Activated T-helper 1 cell treated with anti-CD3 and anti-CD28 coated beads, Interleukin-2, amount 50 U/mL, for 16 hours (primary cell): ENCODE data around the gene KLC1.
A peak's percentile ranks its signal among the peaks of the same experiment; 100 is the strongest.

Source experiments
- DNase-seq, 2 donors: peaks; one replicate each; pipeline ENCODE4 v3.0.0-alpha.2; 2020; ENCODE audit warnings: low read depth in 1 of 2, low spot score in 1 of 2

Gene KLC1

GRCh38 chr14:103702497-103703432 is 73.8 kb downstream of the KLC1 start:
- no peak for DNase-seq

GRCh38 chr14:103703433-103704385 is 74.7 kb downstream of the KLC1 start:
- DNase-seq: no peak

DNA sequence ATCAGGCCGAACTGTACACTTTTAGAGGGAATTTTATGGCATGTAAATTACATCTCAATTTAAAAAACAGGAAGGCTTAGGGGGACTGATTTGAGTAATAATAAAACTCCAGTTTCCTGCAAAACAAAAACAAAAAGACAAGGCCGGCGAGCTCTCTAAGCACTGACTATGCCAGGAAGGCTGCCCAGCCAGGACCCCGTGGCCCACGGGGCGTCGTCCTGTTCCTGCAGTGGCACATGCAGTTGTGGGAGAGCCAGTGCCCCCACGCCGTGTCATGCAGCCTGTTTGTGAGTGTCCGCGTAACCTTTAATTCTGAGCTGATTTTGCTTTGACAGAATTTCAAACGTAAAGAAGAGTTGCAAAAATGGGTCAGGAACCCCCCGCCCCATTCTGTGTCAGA is 75.7 kb downstream of the KLC1 start:
- no peak for DNase-seq

DNA sequence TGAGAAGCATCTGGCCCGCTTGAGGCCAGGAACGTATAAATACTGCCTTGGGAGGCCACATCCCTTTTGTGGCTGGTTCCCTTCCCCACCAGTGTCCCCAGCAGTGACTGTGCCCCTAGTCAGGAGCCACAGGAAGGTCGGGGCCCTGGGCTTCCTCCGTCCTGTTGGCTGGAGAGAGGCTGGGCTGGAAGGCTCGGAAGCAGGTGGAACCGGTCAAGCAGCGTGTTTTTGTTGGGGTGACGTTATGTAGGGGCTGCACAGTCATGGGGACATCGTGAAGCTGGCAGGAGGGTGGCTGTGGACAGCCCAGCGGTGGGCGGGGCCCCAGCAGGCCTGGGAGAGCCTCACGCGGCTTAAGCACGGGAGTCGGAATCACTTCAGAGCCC is 76.1 kb downstream of the KLC1 start:
- DNase-seq: no peak

DNA sequence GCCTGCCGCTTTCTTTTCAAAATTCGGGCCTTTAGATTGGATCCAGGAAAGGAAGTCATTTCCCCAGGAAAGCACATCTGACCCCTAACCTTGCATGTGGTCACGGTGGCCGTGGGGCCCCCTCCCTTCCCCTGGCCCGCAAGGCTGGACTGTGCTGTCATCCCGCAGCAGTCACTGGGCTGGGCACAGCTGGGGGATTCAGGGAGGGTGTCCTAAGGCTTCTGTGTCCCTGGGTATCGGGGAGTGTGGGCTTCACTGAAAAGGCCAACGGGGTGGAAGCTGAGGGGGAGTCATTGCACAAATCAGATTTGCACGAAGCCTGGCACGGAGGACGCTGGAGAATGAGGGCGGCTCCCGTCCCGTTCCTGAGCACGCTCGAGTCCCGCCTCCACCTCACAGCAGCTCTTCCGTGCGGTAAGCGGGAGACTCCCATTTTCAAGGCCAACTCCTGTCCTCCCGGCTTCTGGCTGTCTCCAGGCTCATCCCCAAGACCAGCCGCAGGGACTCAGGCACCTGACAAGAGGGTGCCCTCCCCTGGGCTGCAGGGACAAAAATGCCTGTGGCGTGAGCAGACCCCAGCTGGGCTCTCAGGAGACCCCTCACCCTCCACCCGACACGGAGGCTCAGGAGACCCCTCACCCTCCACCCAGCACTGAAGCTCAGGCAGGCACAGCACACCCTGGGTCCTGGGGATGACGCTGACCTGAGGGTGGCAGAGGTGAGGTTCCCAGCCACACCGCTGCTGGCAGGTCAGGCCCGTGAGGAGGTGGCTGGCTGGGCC is 76.7 kb downstream of the KLC1 start:
- no peak for DNase-seq

DNA sequence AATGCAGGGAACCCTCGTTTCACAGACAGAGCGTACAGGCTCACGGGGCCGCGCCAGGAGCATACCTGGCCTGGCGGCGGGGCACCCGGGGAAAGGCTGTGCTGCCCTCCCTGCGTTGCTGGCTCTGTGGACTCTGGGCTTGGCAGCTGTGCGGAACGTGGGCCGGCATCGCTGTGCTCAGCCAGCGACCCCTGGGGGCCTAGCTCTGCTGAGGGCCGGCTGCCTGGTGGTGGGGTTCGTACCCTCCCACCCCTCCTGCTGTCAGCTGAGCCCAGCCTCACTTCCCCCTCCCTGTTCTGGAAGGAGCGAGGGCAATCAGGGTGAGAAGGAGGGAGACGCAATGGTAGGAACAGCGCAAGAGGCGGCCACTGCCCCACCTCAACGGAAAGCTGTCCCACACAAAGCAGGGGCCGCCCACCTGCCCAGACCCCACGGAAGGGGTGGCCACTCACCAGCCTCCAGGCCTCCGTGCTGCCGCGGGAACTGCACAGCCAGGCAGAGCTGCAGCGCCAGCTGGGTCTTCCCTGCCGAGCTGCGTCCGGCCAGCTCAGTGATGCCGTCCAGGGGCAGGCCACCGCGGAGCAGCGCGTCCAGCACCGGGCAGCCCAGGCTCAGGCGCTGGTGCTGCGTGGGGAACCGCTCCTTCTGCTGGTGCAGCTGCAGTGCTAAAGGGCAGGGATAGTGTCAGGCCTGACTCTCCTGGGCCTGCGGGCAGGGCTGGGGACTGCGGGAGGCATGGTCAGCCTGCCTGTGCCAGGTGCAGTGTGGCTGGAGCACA is 77.7 kb downstream of the KLC1 start:
- no peak for DNase-seq

DNA sequence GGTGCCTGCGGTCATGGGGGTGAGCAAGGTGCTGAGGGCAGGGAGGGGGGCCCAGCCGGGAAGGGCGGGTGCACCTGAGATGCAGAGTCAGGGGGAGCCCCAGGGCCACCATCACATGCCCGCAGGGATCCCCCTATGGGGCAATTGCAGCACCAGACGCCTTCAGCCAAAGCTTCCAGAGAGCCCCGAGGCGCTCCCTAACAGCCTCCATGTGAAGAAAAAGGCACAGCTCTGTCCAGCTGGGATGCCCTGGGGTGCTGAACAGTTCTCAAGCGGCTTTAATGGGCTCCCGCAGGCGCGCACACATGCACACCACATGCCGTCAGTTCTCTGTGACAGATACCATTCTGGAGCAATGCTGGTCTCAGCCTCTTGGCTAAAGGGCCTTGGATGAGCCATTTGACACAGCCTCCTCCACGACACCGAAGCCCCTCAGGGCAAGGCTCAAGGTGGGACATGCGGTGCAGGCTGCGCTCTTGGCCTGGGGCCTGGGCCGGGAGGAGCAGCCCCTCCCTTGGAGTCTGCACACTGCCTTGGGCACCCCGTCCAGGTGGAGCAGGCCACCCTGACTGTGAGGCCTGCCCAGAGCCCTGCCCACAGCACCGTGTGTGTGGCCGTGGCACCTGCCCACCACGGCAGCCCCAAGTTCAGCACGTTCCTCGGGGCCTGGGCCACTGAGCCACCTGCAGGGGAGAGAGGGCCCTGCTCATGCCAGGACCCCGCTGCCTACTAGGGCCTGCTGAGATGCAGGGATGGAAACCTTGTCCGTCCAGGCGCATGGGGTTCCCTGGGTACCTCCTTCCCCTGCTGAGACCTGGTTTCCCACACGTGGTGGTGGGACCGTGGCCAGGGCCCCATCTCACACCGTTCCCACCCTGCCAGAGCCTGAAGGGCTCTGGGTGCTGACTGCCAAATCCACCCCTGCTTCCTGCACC is 78.6 kb downstream of the KLC1 start:
- no peak for DNase-seq

GRCh38 chr14:103708750-103709187 is 79.8 kb downstream of the KLC1 start:
- no peak for DNase-seq

GRCh38 chr14:103709814-103710213 is 80.8 kb downstream of the KLC1 start:
- no peak for DNase-seq

DNA sequence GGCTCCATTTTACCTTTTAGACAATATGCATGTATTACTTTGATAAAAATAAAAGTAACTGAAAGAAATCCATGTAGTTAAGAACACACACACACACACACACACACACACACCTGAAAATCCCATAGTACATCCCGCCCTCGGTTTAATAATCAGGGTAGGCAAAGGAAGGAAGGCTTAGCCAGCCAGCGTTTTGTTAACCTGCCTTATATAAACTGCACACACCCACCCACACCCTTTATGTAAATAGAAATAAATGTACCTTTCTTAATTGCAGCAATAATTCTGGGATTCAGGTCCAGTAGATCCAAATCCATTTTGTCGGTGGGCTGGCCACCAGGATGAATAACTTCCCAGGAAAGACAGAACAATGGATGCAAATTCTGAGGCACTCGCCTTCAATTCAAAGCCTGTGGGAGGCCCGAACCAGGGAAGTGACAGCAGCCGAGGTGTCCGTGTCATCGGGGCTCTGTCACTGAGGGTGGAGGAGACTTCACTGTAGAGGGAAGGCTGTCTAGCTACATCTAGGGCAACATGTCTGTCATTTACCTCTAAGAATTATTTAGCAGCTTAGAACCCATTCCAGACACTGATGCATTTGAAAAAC is 81.9 kb downstream of the KLC1 start:
- DNase-seq: no peak

- no peak for DNase-seq
These were observed 82.8 kb downstream of the KLC1 start for GRCh38 chr14:103711516-103712431.

DNA sequence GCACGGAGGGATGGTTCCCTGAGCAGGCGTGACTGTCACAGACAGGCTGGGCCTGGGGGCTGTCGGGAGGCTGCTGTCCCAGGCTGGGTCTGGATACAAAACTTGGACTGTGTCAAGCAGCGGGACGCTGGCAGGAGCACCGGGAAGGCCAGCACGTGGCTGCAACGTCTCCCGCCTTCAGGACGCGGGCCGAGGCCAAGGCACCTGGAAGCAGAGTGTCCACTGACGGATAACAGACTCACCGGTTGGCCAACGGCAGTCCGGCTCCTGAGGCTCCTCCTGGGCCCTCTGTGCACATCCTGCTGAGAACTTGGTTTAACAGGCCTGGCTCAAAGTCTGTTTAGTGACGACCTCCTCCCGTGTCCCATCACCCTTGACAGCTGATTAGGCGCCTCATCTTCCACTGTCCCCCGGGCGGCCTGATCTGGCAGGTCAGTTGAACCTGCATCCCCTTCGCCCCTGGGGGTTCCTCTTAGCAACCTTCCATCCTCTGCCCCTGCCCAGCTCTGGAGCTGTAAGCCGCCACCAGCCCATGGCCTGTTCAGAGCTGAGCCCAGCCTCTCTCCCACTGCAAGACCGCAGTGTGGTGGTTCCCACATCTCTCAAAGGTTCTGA is 83.7 kb downstream of the KLC1 start:
- DNase-seq: no peak

GRCh38 chr14:103713304-103714062 is 84.5 kb downstream of the KLC1 start:
- no peak for DNase-seq

DNA sequence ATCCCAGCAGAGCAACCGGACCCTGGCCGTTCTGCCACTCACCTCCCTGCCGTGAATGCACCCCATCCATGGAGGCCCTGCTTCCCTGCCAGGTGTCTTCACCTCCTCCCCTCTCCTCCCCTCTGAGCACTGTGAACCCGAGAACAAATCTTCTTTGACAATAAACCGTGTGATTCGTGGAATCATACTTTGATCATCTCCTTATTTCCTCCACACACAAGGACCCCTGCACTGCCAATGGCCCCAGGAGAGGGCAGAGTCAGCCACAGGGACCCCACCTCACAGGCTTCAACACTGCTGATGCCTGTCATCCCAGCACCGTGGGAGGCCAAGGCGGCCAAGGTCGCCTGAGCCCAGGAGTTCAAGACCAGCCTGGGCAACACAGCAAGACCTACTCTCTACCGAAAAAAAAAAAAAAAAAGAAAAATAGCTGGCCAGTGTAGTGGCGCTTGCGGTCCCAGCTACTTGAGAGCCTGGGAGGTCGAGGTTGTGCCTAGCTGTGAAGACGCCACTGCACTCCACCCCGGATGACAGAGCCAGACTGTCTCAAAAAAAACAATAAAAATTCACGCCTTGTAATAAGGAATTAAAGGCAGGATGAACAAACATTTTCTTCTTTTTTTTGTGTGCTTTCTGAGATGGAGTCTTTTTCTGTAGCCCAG is 85.2 kb downstream of the KLC1 start:
- no peak for DNase-seq

GRCh38 chr14:103715052-103716000 is 86.3 kb downstream of the KLC1 start, which contains the start of the genes XRCC3 and ZFYVE21:
XRCC3 (minus strand) TSS chr14:103715451; CDS start chr14:103711087, 4,364 bp downstream.
ZFYVE21 (plus strand) TSS chr14:103715810; CDS start chr14:103715842, 32 bp downstream.
- peak; percentile 99 for DNase-seq
